ENCODE measurements around the gene SATB2. TPM values are rescaled to one million over a fixed set of nuclear protein-coding genes. Genes with fewer than 3 reads are reported as not detected.

The SATB2 gene
- total and polyA plus RNA-seq, 2 experiments from 2014 or later: 3.0 to 9.9 TPM

GRCh38 chr2:199414001-199414400, 43.7 kb downstream of the SATB2 start:
- no peak for TF ChIP-seq EZH2phosphoT487 (IDR thresholded peaks at IDR 0.05; ENCODE audit: insufficient read depth, low read depth)
- no peak for TF ChIP-seq EZH2 (IDR thresholded peaks at IDR 0.05; ENCODE audit: insufficient read depth, poor library complexity, severe bottlenecking)
- no peak overlapping the region for H3K27ac ChIP-seq
- H3K4me3 ChIP-seq: no peak overlapping the region
- H3K9me3 ChIP-seq (ENCODE audit: low read depth): no peaks in the 10 kb centered on the region
- peaks cover 16% of the 10 kb centered on the region for H3K4me1 ChIP-seq (ENCODE audit: insufficient read depth)
- H3K9me2 ChIP-seq (ENCODE audit: insufficient read depth): no peaks in the 10 kb centered on the region
- 97 to 99% methylated on average over 3 of the region's 3 CpGs for WGBS, 2 experiments (ENCODE audit: low coverage in 1 of 2, low lambda C conversion rate in 2 of 2, missing lambda C conversion rate in 2 of 2)
- H3K36me3 ChIP-seq (ENCODE audit: low read depth): no peaks in the 10 kb centered on the region
- no peak overlapping the region for H3K9ac ChIP-seq
- no peaks in the 10 kb centered on the region for H3K79me2 ChIP-seq (ENCODE audit: insufficient read depth)
- no peak overlapping the region for H2AFZ ChIP-seq
- no peaks in the 10 kb centered on the region for H4K20me1 ChIP-seq (ENCODE audit: insufficient read depth)
- DNase-seq: no peak
- peaks cover 30% of the 10 kb centered on the region for H3F3A ChIP-seq (ENCODE audit: insufficient read depth)
- in situ Hi-C loops (cut with MboI): no loop called here
- H3K4me2 ChIP-seq (ENCODE audit: unreplicated experiment): no peak overlapping the region
- H3K27me3 ChIP-seq (replicated peaks; ENCODE audit: insufficient read depth): no peaks in the 10 kb centered on the region

DNA sequence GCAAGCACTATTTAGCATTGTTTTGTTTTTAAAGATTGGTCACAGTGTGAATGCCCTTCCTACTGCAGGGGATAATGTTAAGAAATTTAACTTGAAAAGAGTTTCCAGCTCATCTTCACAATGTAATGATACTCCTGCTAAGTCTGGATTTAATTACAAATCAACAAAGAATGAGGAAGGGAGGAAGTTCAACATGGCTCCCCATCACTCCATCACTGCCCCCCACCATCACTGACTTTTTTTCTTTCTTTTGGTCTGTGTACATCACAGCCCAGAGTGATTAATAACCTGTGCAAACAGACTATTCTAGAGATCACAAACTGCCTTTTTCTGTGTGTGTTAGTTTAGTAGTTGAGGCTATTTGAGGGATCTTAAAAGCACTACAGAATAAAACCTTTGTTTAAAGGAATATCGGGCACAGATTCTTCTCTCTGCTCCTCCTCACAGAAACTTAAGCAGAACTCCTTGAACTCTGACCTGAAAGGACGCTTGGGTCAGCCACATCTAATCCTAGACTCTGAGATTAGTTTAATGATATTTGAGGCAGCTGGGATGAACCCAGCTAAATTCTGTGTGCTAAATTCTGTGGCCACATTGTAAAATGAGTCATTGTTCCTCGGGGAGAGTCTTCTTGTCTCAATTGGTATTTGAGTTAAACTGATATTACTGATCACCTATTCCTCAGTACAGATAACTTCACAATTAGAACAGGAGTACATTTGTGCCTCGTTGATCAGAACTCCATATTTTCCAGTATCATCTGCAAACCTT, 47.8 kb downstream of the SATB2 start:
- Histone ChIP-seq H3K9me2 (ENCODE audit: insufficient read depth) (no peaks in the 10 kb centered on the region), H3K4me1 (ENCODE audit: insufficient read depth) (peaks cover 24% of the 10 kb centered on the region), H3F3A (ENCODE audit: insufficient read depth) (peaks cover 38% of the 10 kb centered on the region), H3K4me2 (ENCODE audit: unreplicated experiment) (peak overlapping the region; percentile 28), H3K79me2 (ENCODE audit: insufficient read depth) (peaks cover 22% of the 10 kb centered on the region), H4K20me1 (ENCODE audit: insufficient read depth) (no peaks in the 10 kb centered on the region), H3K4me3 (no peak overlapping the region), H3K27me3 (replicated peaks; ENCODE audit: insufficient read depth) (no peaks in the 10 kb centered on the region), H2AFZ (peak overlapping the region; percentile 59), H3K9me3 (ENCODE audit: low read depth) (no peaks in the 10 kb centered on the region), H3K9ac (peak overlapping the region; percentile 36; the same call in 1 of the 2 replicates), H3K36me3 (ENCODE audit: low read depth) (0 out of 2 replicates have a peak, but pooled peaks cover 4% of the 10 kb centered on the region), H3K27ac (peak overlapping the region; percentile 73)
- DNase-seq: peak; percentile 60
- in situ Hi-C loops (cut with MboI): no loop called here
- 54 to 60% methylated on average over 4 of the region's 4 CpGs for WGBS, 2 experiments (ENCODE audit: low coverage in 1 of 2, low lambda C conversion rate in 2 of 2, missing lambda C conversion rate in 2 of 2)
- TF ChIP-seq EZH2phosphoT487 (IDR thresholded peaks at IDR 0.05; ENCODE audit: insufficient read depth, low read depth): no peak
- TF ChIP-seq EZH2 (IDR thresholded peaks at IDR 0.05; ENCODE audit: insufficient read depth, poor library complexity, severe bottlenecking): no peak

DNA sequence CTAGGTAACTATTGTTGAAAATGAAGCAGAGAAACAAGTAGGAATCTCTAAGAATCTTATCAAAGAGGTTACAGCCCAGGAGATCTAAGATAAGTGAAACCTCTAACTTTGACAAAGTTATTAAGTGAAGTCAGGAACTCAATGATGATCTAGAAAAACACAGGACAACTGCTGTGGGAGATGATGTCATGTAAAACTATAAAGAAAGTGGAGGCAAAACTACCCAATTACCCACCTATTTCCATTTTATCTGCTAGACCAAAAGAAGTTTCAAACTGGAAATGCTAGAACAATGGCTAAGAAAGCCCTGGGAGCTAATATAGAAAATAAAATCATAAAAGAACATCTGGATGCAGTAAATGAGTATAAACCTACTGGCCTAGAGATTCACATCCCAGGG, 50.3 kb downstream of the SATB2 start:
- no peak for DNase-seq
- no peak overlapping the region for H2AFZ ChIP-seq
- TF ChIP-seq EZH2phosphoT487 (IDR thresholded peaks at IDR 0.05; ENCODE audit: insufficient read depth, low read depth): no peak
- no peak for TF ChIP-seq EZH2 (IDR thresholded peaks at IDR 0.05; ENCODE audit: insufficient read depth, poor library complexity, severe bottlenecking)
- no peaks in the 10 kb centered on the region for H3K9me2 ChIP-seq (ENCODE audit: insufficient read depth)
- peaks cover 34% of the 10 kb centered on the region for H3F3A ChIP-seq (ENCODE audit: insufficient read depth)
- H3K27me3 ChIP-seq (replicated peaks; ENCODE audit: insufficient read depth): no peaks in the 10 kb centered on the region
- no peaks in the 10 kb centered on the region for H4K20me1 ChIP-seq (ENCODE audit: insufficient read depth)
- no peak overlapping the region for H3K4me2 ChIP-seq (ENCODE audit: unreplicated experiment)
- peaks cover 8% of the 10 kb centered on the region; the same call in 1 of the 2 replicates for H3K36me3 ChIP-seq (ENCODE audit: low read depth)
- H3K9ac ChIP-seq: no peak overlapping the region
- H3K9me3 ChIP-seq (ENCODE audit: low read depth): no peaks in the 10 kb centered on the region
- H3K4me1 ChIP-seq (ENCODE audit: insufficient read depth): peaks cover 33% of the 10 kb centered on the region
- in situ Hi-C loops (cut with MboI): no loop called here
- peaks cover 31% of the 10 kb centered on the region for H3K79me2 ChIP-seq (ENCODE audit: insufficient read depth)
- no peak overlapping the region for H3K27ac ChIP-seq
- H3K4me3 ChIP-seq: no peak overlapping the region

DNA sequence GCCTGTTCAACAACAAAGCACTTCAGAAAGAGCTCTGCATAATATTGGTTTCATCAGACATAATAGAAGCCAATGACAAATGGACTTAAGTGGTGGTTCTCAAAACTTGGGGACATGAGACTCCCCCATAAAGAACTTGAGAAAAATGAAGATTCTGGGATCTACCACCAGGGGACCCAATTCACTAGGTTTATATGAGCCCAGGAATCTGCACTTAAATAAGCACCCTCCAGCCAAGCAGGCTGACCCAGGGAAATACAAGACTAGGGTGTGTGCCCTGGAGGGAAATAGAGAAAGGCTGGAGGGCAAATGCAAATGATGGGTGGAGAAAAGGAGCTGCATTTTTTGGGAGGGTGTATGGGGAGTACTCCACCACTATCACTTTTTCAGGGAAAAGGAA, 52.5 kb downstream of the SATB2 start:
- Histone ChIP-seq H3K9me2 (ENCODE audit: insufficient read depth) (no peaks in the 10 kb centered on the region), H3K36me3 (ENCODE audit: low read depth) (peaks cover 8% of the 10 kb centered on the region; the same call in 1 of the 2 replicates), H3K27ac (peak overlapping the region; percentile 79), H3K9ac (peak overlapping the region; percentile 23), H3F3A (ENCODE audit: insufficient read depth) (peaks cover 21% of the 10 kb centered on the region), H3K27me3 (replicated peaks; ENCODE audit: insufficient read depth) (no peaks in the 10 kb centered on the region), H3K4me2 (ENCODE audit: unreplicated experiment) (peak overlapping the region; percentile 45), H2AFZ (no peak overlapping the region), H3K79me2 (ENCODE audit: insufficient read depth) (peaks cover 31% of the 10 kb centered on the region), H4K20me1 (ENCODE audit: insufficient read depth) (no peaks in the 10 kb centered on the region), H3K4me1 (ENCODE audit: insufficient read depth) (peaks cover 28% of the 10 kb centered on the region), H3K9me3 (ENCODE audit: low read depth) (no peaks in the 10 kb centered on the region), H3K4me3 (no peak overlapping the region)
- in situ Hi-C loops (cut with MboI): no loop called here
- peak; percentile 28 for DNase-seq
- no peak for TF ChIP-seq EZH2phosphoT487 (IDR thresholded peaks at IDR 0.05; ENCODE audit: insufficient read depth, low read depth)
- no peak for TF ChIP-seq EZH2 (IDR thresholded peaks at IDR 0.05; ENCODE audit: insufficient read depth, poor library complexity, severe bottlenecking)

Measured in GM23248 (cell line).